Neuron (in vitro differentiated cells): Measurements from ENCODE around the gene TAF1D.
"Not testable (repeated sequence)": the region's sequence is repeated elsewhere in the genome, so short reads cannot be mapped to it uniquely, and the experiment has no call there.

Source experiments
- H2AFZ ChIP-seq: one replicate; pipeline ENCODE4 v1.6.1; 2013; ENCODE audit warnings: low read depth, mild to moderate bottlenecking, inconsistent platforms, low read length, moderate library complexity
- H3K27me3 ChIP-seq: one replicate; pipeline ENCODE4 v1.6.1; 2013; ENCODE audit warnings: low read length; ENCODE audit not compliant: insufficient read depth
- H3K36me3 ChIP-seq: one replicate; pipeline ENCODE4 v1.6.1; 2013; ENCODE audit warnings: low read length; ENCODE audit not compliant: insufficient read depth
- H3K4me1 ChIP-seq: one replicate; pipeline ENCODE4 v1.6.1; 2013; ENCODE audit warnings: low read length; ENCODE audit not compliant: insufficient read depth
- H3K4me3 ChIP-seq: 2 replicates; pipeline ENCODE4 v1.5.1; 2013; ENCODE audit warnings: mild to moderate bottlenecking, low read length, moderate library complexity
- H3K9me3 ChIP-seq: one replicate; pipeline ENCODE4 v1.6.1; 2013; ENCODE audit warnings: low read length

The TAF1D gene

GRCh38 chr11:93741094-93741881, at the start of gene TAF1D, which contains the start of gene C11orf54:
Gene TAF1D (minus strand): TSS chr11:93741495. CDS start chr11:93739304, 2,191 bp downstream.
Gene C11orf54 (plus strand): TSS chr11:93741672. CDS start chr11:93747394, 5,722 bp downstream.
- Histone ChIP-seq H3K36me3 (peaks cover 40% of the 10 kb centered on the region), H3K4me1 (peaks cover 29% of the 10 kb centered on the region), H2AFZ (peak within 1 kb of the TSS; percentile 89), H3K9me3 (no peaks in the 10 kb centered on the region), H3K4me3 (peak within 1 kb of the TSS; percentile 96), H3K27me3 (no peaks in the 10 kb centered on the region)

- peak overlapping the region; percentile 35 for H2AFZ ChIP-seq
- H3K9me3 ChIP-seq = no peaks in the 10 kb centered on the region
- H3K36me3 ChIP-seq = peaks cover 32% of the 10 kb centered on the region
- peak overlapping the region; percentile 94 for H3K4me3 ChIP-seq
- no peaks in the 10 kb centered on the region for H3K27me3 ChIP-seq
- H3K4me1 ChIP-seq = peaks cover 17% of the 10 kb centered on the region
These were observed 43.7 kb upstream of the TAF1D start for GRCh38 chr11:93784935-93785360.

GRCh38 chr11:93784145-93784934, 43.0 kb upstream of the TAF1D start, which contains the start of gene MED17:
Gene MED17 (plus strand): TSS chr11:93784282. CDS start chr11:93784514, 232 bp downstream.
- Histone ChIP-seq H3K4me1 (peaks cover 17% of the 10 kb centered on the region), H3K36me3 (peaks cover 26% of the 10 kb centered on the region), H3K27me3 (no peaks in the 10 kb centered on the region), H2AFZ (peak within 1 kb of the TSS; percentile 35), H3K4me3 (peak within 1 kb of the TSS; percentile 94), H3K9me3 (no peaks in the 10 kb centered on the region)

GRCh38 chr11:93783765-93784144, 42.5 kb upstream of the TAF1D start:
- no peaks in the 10 kb centered on the region for H3K27me3 ChIP-seq
- peaks cover 17% of the 10 kb centered on the region for H3K4me1 ChIP-seq

GRCh38 chr11:93783362-93783761, 42.1 kb upstream of the TAF1D start:
- H3K4me1 ChIP-seq = peaks cover 17% of the 10 kb centered on the region
- peak overlapping the region; percentile 94 for H3K4me3 ChIP-seq
- H3K27me3 ChIP-seq = no peaks in the 10 kb centered on the region
- peak overlapping the region; percentile 35 for H2AFZ ChIP-seq
- H3K9me3 ChIP-seq = no peaks in the 10 kb centered on the region
- H3K36me3 ChIP-seq = peaks cover 17% of the 10 kb centered on the region

More at GRCh38 chr11:93783765-93784144, 42.5 kb upstream of the TAF1D start:
- H3K36me3 ChIP-seq = peaks cover 20% of the 10 kb centered on the region
- peak overlapping the region; percentile 35 for H2AFZ ChIP-seq
- H3K4me3 ChIP-seq = peak overlapping the region; percentile 94
- no peaks in the 10 kb centered on the region for H3K9me3 ChIP-seq

- Histone ChIP-seq H3K9me3 (no peaks in the 10 kb centered on the region), H3K4me1 (no peaks in the 10 kb centered on the region), H3K36me3 (no peaks in the 10 kb centered on the region), H3K27me3 (no peaks in the 10 kb centered on the region), H3K4me3 (no peak overlapping the region), H2AFZ (no peak overlapping the region)
These were observed 34.0 kb upstream of the TAF1D start for GRCh38 chr11:93775289-93775688.

- H2AFZ ChIP-seq, H3K4me3 ChIP-seq, H3K36me3 ChIP-seq, H3K4me1 ChIP-seq, H3K9me3 ChIP-seq, H3K27me3 ChIP-seq: not testable (repeated sequence)
These were observed 33.3 kb upstream of the TAF1D start for GRCh38 chr11:93774560-93774959.

- no peaks in the 10 kb centered on the region for H3K27me3 ChIP-seq
- H2AFZ ChIP-seq = no peak overlapping the region
- no peaks in the 10 kb centered on the region for H3K4me1 ChIP-seq
- H3K4me3 ChIP-seq = no peak overlapping the region
- no peaks in the 10 kb centered on the region for H3K36me3 ChIP-seq
- no peaks in the 10 kb centered on the region for H3K9me3 ChIP-seq
These were observed 32.4 kb upstream of the TAF1D start for GRCh38 chr11:93773601-93774200.

- no peak overlapping the region for H2AFZ ChIP-seq
- no peaks in the 10 kb centered on the region for H3K9me3 ChIP-seq
- H3K4me1 ChIP-seq = no peaks in the 10 kb centered on the region
- H3K4me3 ChIP-seq = no peak overlapping the region
- H3K36me3 ChIP-seq = no peaks in the 10 kb centered on the region
- H3K27me3 ChIP-seq = no peaks in the 10 kb centered on the region
These were observed 31.8 kb upstream of the TAF1D start for GRCh38 chr11:93773045-93773477.

GRCh38 chr11:93772123-93772522, 30.8 kb upstream of the TAF1D start:
- Histone ChIP-seq H2AFZ (no peak overlapping the region), H3K4me3 (no peak overlapping the region), H3K27me3 (no peaks in the 10 kb centered on the region), H3K9me3 (no peaks in the 10 kb centered on the region), H3K4me1 (no peaks in the 10 kb centered on the region), H3K36me3 (no peaks in the 10 kb centered on the region)

- no peak overlapping the region for H3K4me3 ChIP-seq
- H3K27me3 ChIP-seq = no peaks in the 10 kb centered on the region
- no peaks in the 10 kb centered on the region for H3K4me1 ChIP-seq
- H3K9me3 ChIP-seq = no peaks in the 10 kb centered on the region
- H3K36me3 ChIP-seq = peaks cover 4% of the 10 kb centered on the region
- no peak overlapping the region for H2AFZ ChIP-seq
These were observed 28.9 kb upstream of the TAF1D start for GRCh38 chr11:93770160-93770559.

GRCh38 chr11:93767018-93767417, 25.7 kb upstream of the TAF1D start:
- Histone ChIP-seq H3K9me3 (no peaks in the 10 kb centered on the region), H2AFZ (no peak overlapping the region), H3K4me3 (no peak overlapping the region), H3K36me3 (peaks cover 24% of the 10 kb centered on the region), H3K4me1 (no peaks in the 10 kb centered on the region), H3K27me3 (no peaks in the 10 kb centered on the region)

GRCh38 chr11:93766504-93766903, 25.2 kb upstream of the TAF1D start:
- Histone ChIP-seq H2AFZ (no peak overlapping the region), H3K27me3 (no peaks in the 10 kb centered on the region), H3K4me1 (no peaks in the 10 kb centered on the region), H3K36me3 (peaks cover 28% of the 10 kb centered on the region), H3K9me3 (no peaks in the 10 kb centered on the region), H3K4me3 (no peak overlapping the region)
